ENCODE measurements around the gene MADCAM1. TPM values are rescaled to one million over a fixed set of nuclear protein-coding genes. Genes with fewer than 3 reads are reported as not detected.

Gene MADCAM1
- total and polyA plus RNA-seq, 7 donors = 0.08 to 1.8 (median 0.33) TPM

DNA sequence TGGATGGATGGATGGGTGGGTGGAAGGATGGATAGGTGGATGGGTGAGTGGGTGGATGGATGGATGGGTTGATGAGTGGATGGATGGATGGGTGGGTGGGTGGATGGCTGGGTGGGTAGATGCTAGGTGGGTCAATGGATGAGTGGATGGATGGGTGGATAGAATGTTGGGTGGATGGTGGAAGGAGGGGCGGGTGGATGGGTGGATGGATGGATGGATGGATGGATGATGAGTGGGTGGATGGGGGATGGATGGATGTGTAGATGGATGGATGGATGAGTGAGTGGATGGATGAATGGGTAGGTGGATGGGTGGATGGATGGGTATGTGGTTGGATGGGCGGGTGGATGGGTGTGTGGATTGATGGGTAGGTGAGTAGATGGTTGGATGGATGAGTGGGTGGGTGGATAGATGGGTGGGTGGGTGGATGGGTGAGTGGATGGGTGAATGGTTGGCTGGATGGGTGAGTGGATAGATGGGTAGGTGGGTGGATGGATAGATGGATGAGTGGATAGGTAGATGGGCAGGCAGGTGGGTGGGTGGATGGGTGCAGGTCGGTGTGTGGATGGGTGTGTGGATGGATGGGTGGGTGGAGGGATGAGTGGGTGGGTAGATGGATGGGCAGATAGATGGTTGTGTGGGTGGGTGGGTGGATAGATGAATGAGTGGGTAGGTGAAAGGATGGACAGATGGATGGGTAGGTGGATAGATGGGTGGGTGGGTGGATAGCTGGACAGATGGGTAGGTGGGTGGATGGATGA, 31.1 kb upstream of the MADCAM1 start:
- intact Hi-C loops (cut with DNase I) = no loop called here
- no peaks in the 10 kb centered on the region for H3K36me3 ChIP-seq (ENCODE audit: insufficient read depth in 1 of 2, low read depth in 1 of 2)
- TF ChIP-seq CTCF (IDR thresholded peaks at IDR 0.05) = no peak
- no peaks in the 10 kb centered on the region for H3K9me3 ChIP-seq
- H3K27ac ChIP-seq = no peak overlapping the region
- peaks cover 0 to 20% (median 10%) of the 10 kb centered on the region in 3 donors for H3K27me3 ChIP-seq (ENCODE audit: insufficient read depth in 3 of 3, low read length in 2 of 3)
- H3K4me3 ChIP-seq = no peak overlapping the region
- WGBS, 3 donors = 94 to 98% (median 96%) methylated on average over 3 of the region's 3 CpGs
- ATAC-seq (no peak), DNase-seq (no peak)
- H3K4me1 ChIP-seq = no peaks in the 10 kb centered on the region

DNA sequence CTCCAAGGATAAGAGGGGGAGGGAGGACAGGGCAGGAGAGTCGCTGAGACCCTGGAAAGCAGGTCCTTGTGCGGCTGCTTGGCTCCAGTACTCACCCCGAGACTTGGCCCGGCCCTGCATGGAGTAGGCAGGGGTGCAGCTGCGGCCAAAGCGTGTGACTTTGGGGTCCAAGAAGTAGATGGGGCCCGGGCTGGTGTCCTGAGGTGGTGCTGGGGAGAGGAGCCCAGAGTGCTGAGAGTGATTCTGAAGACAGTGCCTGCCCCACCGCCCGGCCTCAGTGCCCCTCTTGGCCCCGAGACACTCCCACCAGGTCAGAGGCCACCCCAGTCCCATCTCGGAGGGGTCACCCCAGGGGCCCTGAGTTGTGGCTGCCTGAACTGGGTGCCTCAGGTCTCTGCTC, 28.7 kb upstream of the MADCAM1 start:
- Histone ChIP-seq H3K27ac (no peak overlapping the region), H3K9me3 (no peaks in the 10 kb centered on the region), H3K4me3 (no peak overlapping the region), H3K36me3 (ENCODE audit: insufficient read depth in 1 of 2, low read depth in 1 of 2) (no peaks in the 10 kb centered on the region), H3K4me1 (no peaks in the 10 kb centered on the region), H3K27me3 (ENCODE audit: insufficient read depth in 3 of 3, low read length in 2 of 3) (peaks cover 0 to 4% (median 2%) of the 10 kb centered on the region in 3 donors)
- no peak for DNase-seq
- TF ChIP-seq CTCF (IDR thresholded peaks at IDR 0.05) = no peak
- ATAC-seq = no peak
- WGBS, 3 donors = 63 to 81% (median 68%) methylated on average over 11 of the region's 11 CpGs
- intact Hi-C loops (cut with DNase I) = no loop called here

- Histone ChIP-seq H3K4me3 (no peak overlapping the region), H3K9me3 (no peaks in the 10 kb centered on the region), H3K27ac (no peak overlapping the region), H3K4me1 (no peaks in the 10 kb centered on the region), H3K27me3 (ENCODE audit: insufficient read depth in 3 of 3, low read length in 2 of 3) (no peaks in the 10 kb centered on the region), H3K36me3 (ENCODE audit: insufficient read depth in 1 of 2, low read depth in 1 of 2) (no peaks in the 10 kb centered on the region)
- 52 to 66% (median 57%) methylated on average over 25 to 27 of the region's 27 CpGs for WGBS, 3 donors
- DNase-seq (no peak), ATAC-seq (no peak)
- TF ChIP-seq CTCF (IDR thresholded peaks at IDR 0.05) = no peak
- intact Hi-C loops (cut with DNase I) = no loop called here
These were observed 27.6 kb upstream of the MADCAM1 start for GRCh38 chr19:468587-469256.

- Histone ChIP-seq H3K4me1 (peaks cover 2% of the 10 kb centered on the region), H3K27ac (no peak overlapping the region), H3K27me3 (ENCODE audit: insufficient read depth in 3 of 3, low read length in 2 of 3) (peaks cover 0 to under 1% (median 0%) of the 10 kb centered on the region in 3 donors), H3K9me3 (no peaks in the 10 kb centered on the region), H3K4me3 (no peak overlapping the region), H3K36me3 (ENCODE audit: insufficient read depth in 1 of 2, low read depth in 1 of 2) (no peaks in the 10 kb centered on the region)
- no peak for DNase-seq
- ATAC-seq = no peak
- intact Hi-C loops (cut with DNase I) = no loop called here
- TF ChIP-seq CTCF (IDR thresholded peaks at IDR 0.05) = no peak
- 77 to 82% (median 78%) methylated on average over 6 to 7 of the region's 7 CpGs for WGBS, 3 donors
These were observed 26.5 kb upstream of the MADCAM1 start for GRCh38 chr19:469833-470232.

All from psoas muscle (tissue), 8 donors.